Stomach (tissue), 9 donors: ENCODE measurements around the gene ZNF79. TPM values are rescaled to one million over a fixed set of nuclear protein-coding genes. Genes with fewer than 3 reads are reported as not detected.

ENCODE experiments used
- DNase-seq, 2 donors: peaks; one replicate each; pipeline versions ENCODE4 v3.0.0 to v3.0.0-alpha.2; 2013 to 2019
- H3K27ac ChIP-seq, 5 donors: fragments of 200-600 bp in 4 of 5; sonication (generic) in 4 of 5; one replicate each; pipeline ENCODE4 v1.5.1; 2013 to 2019; ENCODE audit warnings: mild to moderate bottlenecking in 1 of 5, moderate library complexity in 1 of 5
- H3K27me3 ChIP-seq, 3 donors: fragments of 200-600 bp; sonication (generic); one replicate each; pipeline ENCODE4 v1.5.1; 2017 to 2019; ENCODE audit warnings: mixed run types in 1 of 3
- H3K36me3 ChIP-seq, 4 donors: fragments of 200-600 bp; sonication (generic); 1 replicate in 3 of 4; 2 replicates in 1 of 4; pipeline ENCODE4 v1.5.1; 2016 to 2019
- H3K4me1 ChIP-seq, 4 donors: fragments of 200-600 bp; sonication (generic); one replicate each; pipeline ENCODE4 v1.5.1; 2016 to 2019
- H3K4me3 ChIP-seq, 4 donors: fragments of 200-600 bp; sonication (generic) in 3 of 4; one replicate each; pipeline ENCODE4 v1.5.1; 2016 to 2019; ENCODE audit warnings: mild to moderate bottlenecking in 1 of 4
- H3K9me3 ChIP-seq, 4 donors: fragments of 200-600 bp; sonication (generic); one replicate each; pipeline ENCODE4 v1.5.1; 2016 to 2019
- EP300 ChIP-seq: sonication (generic); formaldehyde crosslinking; IDR thresholded peaks from one replicate; pipeline ENCODE4 v1.6.1; 2017; ENCODE audit warnings: antibody characterized with exemption
- POLR2A ChIP-seq, 4 donors: fragments of 450-650 bp; IDR thresholded peaks; one replicate each; pipeline ENCODE4 v1.6.1; 2016; ENCODE audit warnings: antibody characterized with exemption in 4 of 4, control low read depth in 2 of 4, mild to moderate bottlenecking in 1 of 4, moderate library complexity in 1 of 4
- POLR2AphosphoS5 ChIP-seq, 3 donors: sonication (generic); formaldehyde crosslinking; IDR thresholded peaks; one replicate each; pipeline ENCODE4 v1.6.1; 2016; ENCODE audit warnings: antibody characterized with exemption in 3 of 3
- WGBS, 5 donors: extraction: QIAGEN DNeasy Blood & Tissue Kit in 3 of 5; methylation state at CpG; one replicate each; pipeline versions ENCODE4 v1.1.5 to v1.1.7; 2013 to 2018; 5-methylcytosine and 5-hydroxymethylcytosine counted together
- intact Hi-C: fragments of 100-400 bp; cut with DNase I; formaldehyde crosslinking; loops from one replicate; pipeline ENCODE4 v1.15.1; 2023; ENCODE audit warnings: low total_unique reads
- polyA plus RNA-seq, 3 donors: library from polyadenylated mRNA; stranded (reverse); fragments of 200-250 nt; gene quantifications; one replicate each; pipeline ENCODE4 v1.2.3, GENCODE V29; 2013
- total RNA-seq, 5 donors: library from RNA; depleted of rRNA; stranded (reverse); fragments of >200 nt; gene quantifications; one replicate each; pipeline versions ENCODE4 v1.1.0 to v1.2.3, GENCODE V29; 2014 to 2016
- TF ChIP-seq, protein P1 (sequence below), 7 experiments: fragments of 450-650 bp in 4 of 7; fragments of 200-600 bp in 3 of 7; sonication (generic) in 3 of 7; IDR thresholded peaks; one replicate each; pipeline ENCODE4 v1.5.1; 2016 to 2019; ENCODE audit warnings: antibody characterized with exemption in 7 of 7, control low read depth in 2 of 7, mild to moderate bottlenecking in 1 of 7
- donor health status: healthy with polysubstance abuse.
- donor health status: Bipolar disorder and iron deficiency.
- donor health status: healthy.

The ZNF79 gene
- total and polyA plus RNA-seq, 8 donors: 1.9 to 39.1 (median 5.2) TPM

DNA sequence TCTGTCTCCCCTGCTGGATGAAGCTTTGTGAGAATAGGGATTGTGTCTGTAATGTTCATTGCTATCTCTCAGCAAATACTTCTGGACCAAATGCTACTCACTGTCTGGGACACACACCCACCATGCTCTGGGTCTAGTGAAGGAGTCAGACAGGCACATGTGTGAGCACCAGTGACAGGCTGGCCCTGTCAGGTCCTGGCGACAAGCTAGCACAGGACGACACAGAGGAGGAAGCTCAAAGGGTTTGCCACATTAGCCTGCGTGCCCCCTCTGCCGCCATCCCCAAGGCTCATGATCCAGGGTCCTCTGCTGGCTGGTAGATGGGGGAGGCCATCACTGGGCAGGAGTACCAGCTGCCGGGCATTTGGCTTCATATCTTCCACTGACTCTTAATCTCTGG lies 50.4 kb downstream of the ZNF79 start:
- H3K4me1 ChIP-seq: no peaks in the 10 kb centered on the region
- TF ChIP-seq POLR2AphosphoS5 (IDR thresholded peaks at IDR 0.05): no peak
- TF ChIP-seq, protein P1, sequence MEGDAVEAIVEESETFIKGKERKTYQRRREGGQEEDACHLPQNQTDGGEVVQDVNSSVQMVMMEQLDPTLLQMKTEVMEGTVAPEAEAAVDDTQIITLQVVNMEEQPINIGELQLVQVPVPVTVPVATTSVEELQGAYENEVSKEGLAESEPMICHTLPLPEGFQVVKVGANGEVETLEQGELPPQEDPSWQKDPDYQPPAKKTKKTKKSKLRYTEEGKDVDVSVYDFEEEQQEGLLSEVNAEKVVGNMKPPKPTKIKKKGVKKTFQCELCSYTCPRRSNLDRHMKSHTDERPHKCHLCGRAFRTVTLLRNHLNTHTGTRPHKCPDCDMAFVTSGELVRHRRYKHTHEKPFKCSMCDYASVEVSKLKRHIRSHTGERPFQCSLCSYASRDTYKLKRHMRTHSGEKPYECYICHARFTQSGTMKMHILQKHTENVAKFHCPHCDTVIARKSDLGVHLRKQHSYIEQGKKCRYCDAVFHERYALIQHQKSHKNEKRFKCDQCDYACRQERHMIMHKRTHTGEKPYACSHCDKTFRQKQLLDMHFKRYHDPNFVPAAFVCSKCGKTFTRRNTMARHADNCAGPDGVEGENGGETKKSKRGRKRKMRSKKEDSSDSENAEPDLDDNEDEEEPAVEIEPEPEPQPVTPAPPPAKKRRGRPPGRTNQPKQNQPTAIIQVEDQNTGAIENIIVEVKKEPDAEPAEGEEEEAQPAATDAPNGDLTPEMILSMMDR (IDR thresholded peaks at IDR 0.05): no peak
- no peak for TF ChIP-seq POLR2A (IDR thresholded peaks at IDR 0.05)
- TF ChIP-seq EP300: no peak
- 88 to 96% (median 96%) methylated on average over 5 of the region's 5 CpGs for WGBS, 5 donors
- no peak for DNase-seq
- intact Hi-C loops: no loop called here
- no peak overlapping the region for H3K4me3 ChIP-seq
- no peaks in the 10 kb centered on the region for H3K9me3 ChIP-seq
- no peak overlapping the region for H3K27ac ChIP-seq
- H3K36me3 ChIP-seq: peaks cover 30 to 97% (median 82%) of the 10 kb centered on the region in 4 donors
- no peaks in the 10 kb centered on the region for H3K27me3 ChIP-seq

DNA sequence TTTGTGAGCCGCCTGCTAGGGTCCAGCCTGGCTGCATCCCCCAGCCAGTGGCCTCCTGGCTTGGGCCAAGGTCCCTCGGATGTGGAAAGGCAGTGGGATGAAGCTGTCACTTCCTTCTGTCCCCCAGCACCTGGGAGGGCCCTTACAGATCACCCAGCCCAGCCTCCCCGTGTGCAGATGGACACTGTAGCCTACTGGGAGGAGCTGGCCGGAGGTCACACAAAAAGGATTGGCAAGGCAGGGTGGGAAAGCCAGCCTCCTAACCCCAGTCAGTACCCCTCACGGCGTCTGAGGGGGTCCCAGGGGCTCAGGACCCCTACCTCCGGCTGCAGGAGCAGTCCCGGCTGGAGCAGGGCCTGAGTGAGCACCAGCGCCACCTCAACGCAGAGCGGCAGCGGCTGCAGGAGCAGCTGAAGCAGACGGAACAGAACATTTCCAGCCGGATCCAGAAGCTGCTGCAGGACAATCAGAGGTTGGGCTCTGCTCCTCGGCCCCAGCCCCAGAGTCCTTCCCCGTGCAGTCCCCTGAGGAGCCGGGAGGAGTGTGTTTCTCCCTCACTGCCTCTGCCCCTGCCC lies 55.4 kb downstream of the ZNF79 start:
- intact Hi-C loops: no loop called here
- Histone ChIP-seq H3K27ac (no peak overlapping the region), H3K36me3 (peaks cover 39 to 97% (median 92%) of the 10 kb centered on the region in 4 donors), H3K27me3 (no peaks in the 10 kb centered on the region), H3K4me1 (no peaks in the 10 kb centered on the region), H3K4me3 (no peak overlapping the region), H3K9me3 (no peaks in the 10 kb centered on the region)
- 85 to 98% (median 90%) methylated on average over 5 to 17 of the region's 17 CpGs for WGBS, 5 donors
- no peak for DNase-seq
- TF ChIP-seq EP300 (no peak), POLR2A (IDR thresholded peaks at IDR 0.05) (no peak), POLR2AphosphoS5 (IDR thresholded peaks at IDR 0.05) (no peak)
- TF ChIP-seq, protein P1 (IDR thresholded peaks at IDR 0.05): no peak

DNA sequence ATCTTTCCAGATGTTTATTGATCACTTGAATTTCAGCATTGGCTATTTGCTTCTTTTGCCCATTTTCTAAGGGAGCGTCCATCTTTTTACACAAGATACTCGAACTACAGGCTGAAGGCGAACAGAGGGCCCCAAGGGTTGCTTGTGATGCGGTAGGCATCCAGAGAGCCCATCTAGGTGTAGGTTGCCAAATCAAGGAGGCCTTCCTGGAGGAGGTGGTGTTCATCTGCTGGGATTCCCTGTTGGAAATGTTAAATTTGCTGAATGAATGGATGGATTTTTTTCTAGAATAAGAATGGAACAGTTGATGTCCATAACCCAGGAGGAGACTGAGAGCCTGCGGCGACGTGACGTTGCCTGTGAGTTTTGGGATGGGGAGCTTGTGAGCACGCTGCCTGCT lies 58.5 kb downstream of the ZNF79 start:
- Histone ChIP-seq H3K4me1 (no peaks in the 10 kb centered on the region), H3K27ac (no peak overlapping the region), H3K36me3 (peaks cover 42 to 96% (median 95%) of the 10 kb centered on the region in 4 donors), H3K4me3 (no peak overlapping the region), H3K27me3 (no peaks in the 10 kb centered on the region), H3K9me3 (no peaks in the 10 kb centered on the region)
- no peak for DNase-seq
- TF ChIP-seq, protein P1 (IDR thresholded peaks at IDR 0.05): no peak
- TF ChIP-seq EP300: no peak
- TF ChIP-seq POLR2A (IDR thresholded peaks at IDR 0.05): no peak
- no peak for TF ChIP-seq POLR2AphosphoS5 (IDR thresholded peaks at IDR 0.05)
- WGBS, 5 donors: 95 to 97% (median 96%) methylated on average over 9 of the region's 9 CpGs
- intact Hi-C loops: no loop called here

DNA sequence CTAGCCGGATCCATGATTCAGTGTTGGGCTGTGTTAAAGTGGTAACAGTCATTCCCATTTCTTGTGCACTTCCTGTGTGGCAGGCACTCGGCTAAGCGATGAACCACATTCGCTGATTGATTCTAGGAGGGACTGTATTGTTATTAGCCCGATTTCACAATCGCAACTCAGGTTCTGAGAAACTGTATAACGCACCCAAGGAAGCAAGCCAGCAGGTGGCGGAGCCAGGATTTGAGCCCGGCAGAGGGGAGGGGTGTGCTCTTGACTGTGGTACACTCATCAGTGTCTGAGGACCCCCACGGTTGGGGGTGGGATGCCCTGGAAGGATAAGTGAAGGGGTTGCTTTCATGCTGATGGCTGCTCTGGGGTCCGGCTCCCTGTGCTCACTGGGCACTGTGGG lies 61.8 kb downstream of the ZNF79 start:
- WGBS, 5 donors: 84 to 92% (median 90%) methylated on average over 11 of the region's 11 CpGs
- no peaks in the 10 kb centered on the region for H3K4me1 ChIP-seq

More for the DNA sequence above, 61.8 kb downstream of the ZNF79 start:
- intact Hi-C loops: no loop called here
- Histone ChIP-seq H3K9me3 (no peaks in the 10 kb centered on the region), H3K27me3 (no peaks in the 10 kb centered on the region), H3K4me3 (no peak overlapping the region), H3K36me3 (peaks cover 23 to 97% (median 96%) of the 10 kb centered on the region in 4 donors), H3K27ac (no peak overlapping the region)
- no peak for TF ChIP-seq POLR2AphosphoS5 (IDR thresholded peaks at IDR 0.05)
- TF ChIP-seq, protein P1 (IDR thresholded peaks at IDR 0.05): no peak
- no peak for TF ChIP-seq EP300
- TF ChIP-seq POLR2A (IDR thresholded peaks at IDR 0.05): no peak
- DNase-seq: no peak
